Mesenchymal stem cell (in vitro differentiated cells and primary cell): ENCODE results near the gene ZNF407.
"Not testable (repeated sequence)": the region's sequence is repeated elsewhere in the genome, so short reads cannot be mapped to it uniquely, and the experiment has no call there.

Experiments used
- DNase-seq: peaks from one replicate; pipeline ENCODE4 v3.0.0-alpha.2; 2013
- H2AFZ ChIP-seq: one replicate; pipeline ENCODE4 v1.6.1; 2013; ENCODE audit warnings: low read depth, mild to moderate bottlenecking, control low read depth, inconsistent platforms, low read length, moderate library complexity
- H2AK5ac ChIP-seq: 2 replicates; pipeline ENCODE4 v1.6.1; 2013; ENCODE audit warnings: low read length, moderate library complexity, mild to moderate bottlenecking, inconsistent platforms; ENCODE audit not compliant: severe bottlenecking
- H2BK120ac ChIP-seq: one replicate; pipeline ENCODE4 v1.6.1; 2013; ENCODE audit warnings: low read depth, mild to moderate bottlenecking, inconsistent platforms, low read length, moderate library complexity
- H2BK12ac ChIP-seq, 2 experiments: one replicate each; pipeline ENCODE4 v1.6.1; 2013; ENCODE audit warnings: inconsistent platforms in 2 of 2, low read length in 2 of 2, mild to moderate bottlenecking in 2 of 2, moderate library complexity in 2 of 2, control low read depth in 1 of 2
- H2BK15ac ChIP-seq: one replicate; pipeline ENCODE4 v1.6.1; 2013; ENCODE audit warnings: mild to moderate bottlenecking, low read depth, inconsistent platforms; ENCODE audit not compliant: poor library complexity, severe bottlenecking
- H2BK5ac ChIP-seq: 2 replicates; pipeline ENCODE4 v1.6.1; 2013; ENCODE audit warnings: low read depth, mild to moderate bottlenecking, low read length, control low read depth, inconsistent platforms; ENCODE audit not compliant: poor library complexity, severe bottlenecking
- H3K14ac ChIP-seq, 2 experiments: one replicate each; pipeline ENCODE4 v1.6.1; 2013; ENCODE audit warnings: inconsistent platforms in 2 of 2, low read length in 2 of 2, control low read depth in 1 of 2, mild to moderate bottlenecking in 1 of 2, moderate library complexity in 1 of 2
- H3K18ac ChIP-seq, 2 experiments: one replicate each; pipeline ENCODE4 v1.6.1; 2013; ENCODE audit warnings: inconsistent platforms in 2 of 2, low read length in 2 of 2, control low read depth in 1 of 2, low read depth in 1 of 2, mild to moderate bottlenecking in 1 of 2
- H3K23ac ChIP-seq, 2 experiments: one replicate each; pipeline ENCODE4 v1.6.1; 2013; ENCODE audit warnings: inconsistent platforms in 2 of 2, low read length in 2 of 2, mild to moderate bottlenecking in 2 of 2, moderate library complexity in 2 of 2, control low read depth in 1 of 2
- H3K27ac ChIP-seq: 2 replicates; pipeline ENCODE4 v1.5.1; 2013; ENCODE audit warnings: mild to moderate bottlenecking, moderate library complexity, low read length, control low read depth, inconsistent platforms; ENCODE audit not compliant: poor library complexity, severe bottlenecking
- H3K27me3 ChIP-seq, 2 experiments: 2 replicates each; pipeline versions ENCODE4 v1.6.1 to v1.7.0; 2013; ENCODE audit warnings: low read length in 2 of 2, mild to moderate bottlenecking in 2 of 2, moderate library complexity in 2 of 2, control low read depth in 1 of 2, inconsistent platforms in 1 of 2; ENCODE audit not compliant: control insufficient read depth in 1 of 2, insufficient read depth in 1 of 2
- H3K36me3 ChIP-seq, 2 experiments: 2 replicates each; pipeline versions ENCODE4 v1.6.1 to v1.7.0; 2013; ENCODE audit warnings: low read length in 2 of 2, control low read depth in 1 of 2, inconsistent platforms in 1 of 2, low read depth in 1 of 2, mild to moderate bottlenecking in 1 of 2; ENCODE audit not compliant: insufficient read depth in 2 of 2, control insufficient read depth in 1 of 2
- H3K4ac ChIP-seq, 2 experiments: one replicate each; pipeline ENCODE4 v1.6.1; 2013; ENCODE audit warnings: inconsistent platforms in 2 of 2, low read length in 2 of 2, mild to moderate bottlenecking in 2 of 2, moderate library complexity in 2 of 2, control low read depth in 1 of 2, low read depth in 1 of 2
- H3K4me1 ChIP-seq: 2 replicates; pipeline ENCODE4 v1.6.1; 2013; ENCODE audit warnings: low read depth, low read length, control low read depth; ENCODE audit not compliant: control insufficient read depth, insufficient read depth
- H3K4me2 ChIP-seq: 2 replicates; pipeline ENCODE4 v1.6.1; 2013; ENCODE audit warnings: low read length, mild to moderate bottlenecking, inconsistent platforms; ENCODE audit not compliant: poor library complexity, severe bottlenecking
- H3K4me3 ChIP-seq, 2 experiments: 2 replicates each; pipeline versions ENCODE4 v1.5.1 to v1.7.0; 2013; ENCODE audit warnings: low read length in 2 of 2, mild to moderate bottlenecking in 2 of 2, control low read depth in 1 of 2, low read depth in 1 of 2; ENCODE audit not compliant: insufficient read depth in 1 of 2
- H3K79me1 ChIP-seq: replicated peaks from 2 replicates; pipeline ENCODE4 v1.6.1; 2013; ENCODE audit warnings: mild to moderate bottlenecking, control low read depth, low read length, inconsistent platforms; ENCODE audit not compliant: poor library complexity, severe bottlenecking
- H3K9ac ChIP-seq: 2 replicates; pipeline ENCODE4 v1.7.0; 2013; ENCODE audit warnings: mild to moderate bottlenecking, low read length, moderate library complexity
- H3K9me3 ChIP-seq: 2 replicates; pipeline ENCODE4 v1.7.0; 2013; ENCODE audit warnings: mild to moderate bottlenecking, low read length; ENCODE audit not compliant: control insufficient read depth
- H4K8ac ChIP-seq: one replicate; pipeline ENCODE4 v1.6.1; 2013; ENCODE audit warnings: inconsistent platforms, mild to moderate bottlenecking, low read length, moderate library complexity
- H4K91ac ChIP-seq: one replicate; pipeline ENCODE4 v1.6.1; 2013; ENCODE audit warnings: mild to moderate bottlenecking, low read length, inconsistent platforms
- WGBS: methylation state at CpG from one replicate; pipeline ENCODE4 v1.1.7; 2013; ENCODE audit warnings: mixed read lengths; 5-methylcytosine and 5-hydroxymethylcytosine counted together

ZNF407 gene

DNA sequence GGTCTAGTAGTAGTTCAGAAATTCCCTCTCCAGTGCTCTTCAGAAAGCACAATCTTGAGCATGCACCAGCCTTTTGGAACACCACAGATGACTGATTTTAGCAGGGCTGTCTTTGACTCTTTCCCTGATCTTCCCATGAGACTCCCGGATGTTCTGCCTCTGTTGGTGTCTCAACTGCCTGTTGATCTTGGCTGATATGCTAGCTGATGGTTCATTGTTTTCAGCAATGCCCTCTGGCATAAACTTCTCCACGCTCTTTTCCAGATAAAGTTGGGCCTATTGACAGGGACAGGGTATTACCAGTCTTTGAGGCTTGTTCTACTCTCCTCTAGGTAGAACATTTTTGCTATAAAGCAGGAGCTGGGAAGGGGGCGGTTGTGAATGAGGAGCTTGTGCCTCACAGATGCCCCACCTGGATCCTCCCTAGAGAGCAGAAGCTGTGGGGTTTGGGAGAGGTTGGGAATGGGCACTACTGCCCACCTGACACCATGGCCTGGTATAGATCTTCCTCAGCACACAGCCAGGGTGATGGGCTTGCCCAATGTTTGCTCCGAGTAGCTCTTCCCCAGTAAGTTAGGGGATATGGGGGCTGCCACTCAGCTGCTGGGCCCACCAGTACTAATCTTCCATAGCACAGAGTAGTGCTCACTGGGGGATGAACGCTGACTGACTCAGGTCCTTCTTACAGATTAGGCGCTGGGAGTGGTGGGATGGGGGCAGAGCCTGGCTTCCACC, 500.0 kb downstream of the ZNF407 start:
- H3K4me2 ChIP-seq: no peak overlapping the region
- no peak for DNase-seq
- no peak overlapping the region for H3K4ac ChIP-seq
- no peak overlapping the region for H3K27ac ChIP-seq
- no peaks in the 10 kb centered on the region for H3K36me3 ChIP-seq
- no peak overlapping the region for H4K8ac ChIP-seq
- H3K9me3 ChIP-seq: peaks cover 12% of the 10 kb centered on the region
- H2AFZ ChIP-seq: no peak overlapping the region
- H3K9ac ChIP-seq: no peak overlapping the region
- 81% methylated on average over 6 of the region's 6 CpGs for WGBS
- H2BK120ac ChIP-seq: no peak overlapping the region
- H3K4me1 ChIP-seq: no peaks in the 10 kb centered on the region
- H3K27me3 ChIP-seq: no peaks in the 10 kb centered on the region
- no peak overlapping the region for H3K23ac ChIP-seq
- H2BK12ac ChIP-seq: no peak overlapping the region
- H4K91ac ChIP-seq: no peak overlapping the region
- H2BK5ac ChIP-seq: no peak overlapping the region
- no peak overlapping the region for H3K18ac ChIP-seq
- no peak overlapping the region for H2BK15ac ChIP-seq
- H2AK5ac ChIP-seq: no peak overlapping the region
- no peaks in the 10 kb centered on the region for H3K79me1 ChIP-seq
- no peak overlapping the region for H3K4me3 ChIP-seq
- no peak overlapping the region for H3K14ac ChIP-seq

DNA sequence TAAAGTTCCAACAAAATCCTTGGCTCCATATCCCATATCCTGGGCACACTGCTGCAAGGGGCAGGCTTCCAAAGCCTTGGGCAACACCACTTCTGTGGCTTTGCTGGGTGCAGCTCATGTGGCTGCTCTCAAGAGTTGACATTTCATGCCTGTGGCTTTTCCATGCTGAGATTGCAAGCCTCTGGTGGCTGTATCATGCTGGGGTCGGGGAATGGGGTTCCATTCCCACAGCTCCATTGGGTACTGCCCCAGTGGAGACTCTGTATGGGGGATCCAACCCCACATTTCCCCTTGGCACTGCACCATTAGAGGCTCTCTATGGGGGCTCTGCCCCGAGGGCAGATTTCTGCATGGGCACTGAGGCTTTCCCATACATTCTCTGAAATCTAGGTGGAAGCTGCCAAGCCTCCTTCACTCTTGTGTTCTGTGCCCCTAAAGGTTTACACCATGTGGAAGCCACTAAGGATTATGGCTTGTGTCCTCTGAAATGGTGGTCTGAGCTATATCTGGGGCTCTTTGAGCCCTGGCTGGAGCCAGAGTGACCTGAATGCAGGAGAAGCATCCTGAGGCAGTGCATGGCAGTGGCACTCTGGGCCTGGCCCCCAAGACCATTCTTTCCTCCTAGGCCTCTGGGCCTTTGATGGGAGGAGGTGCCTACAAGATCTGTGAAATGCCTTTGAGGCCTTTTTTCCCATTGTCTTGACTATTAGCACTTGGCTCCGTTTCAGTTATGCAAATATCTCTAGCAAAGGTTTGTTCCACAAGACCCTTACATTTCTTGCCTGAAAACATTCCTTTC, 503.4 kb downstream of the ZNF407 start:
- no peak for DNase-seq
- Histone ChIP-seq H2AFZ (no peak overlapping the region), H2AK5ac (no peak overlapping the region), H2BK120ac (no peak overlapping the region), H3K4me3 (no peak overlapping the region), H4K8ac (no peak overlapping the region), H3K4me2 (no peak overlapping the region), H3K18ac (no peak overlapping the region), H3K9ac (no peak overlapping the region), H2BK15ac (no peak overlapping the region), H3K36me3 (no peaks in the 10 kb centered on the region), H3K9me3 (peaks cover 12% of the 10 kb centered on the region), H4K91ac (no peak overlapping the region), H3K27me3 (no peaks in the 10 kb centered on the region), H3K79me1 (no peaks in the 10 kb centered on the region), H2BK12ac (no peak overlapping the region), H3K4me1 (no peaks in the 10 kb centered on the region), H3K27ac (no peak overlapping the region), H2BK5ac (no peak overlapping the region), H3K14ac (no peak overlapping the region), H3K23ac (no peak overlapping the region), H3K4ac (no peak overlapping the region)
- 73% methylated on average over 3 of the region's 3 CpGs for WGBS

DNA sequence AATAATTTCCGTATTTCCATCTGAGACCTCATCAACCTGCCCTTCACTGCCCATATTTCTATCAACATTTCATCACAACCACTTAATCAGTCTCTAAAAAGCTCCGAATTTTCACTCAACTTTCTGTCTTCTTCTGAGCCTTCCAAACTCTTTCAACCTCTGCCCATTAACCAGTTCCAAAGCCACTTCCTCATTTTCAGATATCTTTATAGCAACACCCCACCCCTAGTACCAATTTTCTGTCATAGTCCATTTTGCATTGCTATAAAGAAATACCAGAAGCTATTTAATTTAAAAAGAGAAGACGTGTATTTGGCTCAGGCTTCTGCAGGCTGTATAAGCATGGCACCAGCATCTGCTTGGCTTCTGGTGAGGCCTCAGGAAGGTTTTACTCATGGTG, 504.2 kb downstream of the ZNF407 start:
- no peak overlapping the region for H3K14ac ChIP-seq
- no peak overlapping the region for H2BK120ac ChIP-seq
- no peak overlapping the region for H2BK15ac ChIP-seq
- no peak overlapping the region for H2AFZ ChIP-seq
- H3K4ac ChIP-seq: no peak overlapping the region
- H3K79me1 ChIP-seq: no peaks in the 10 kb centered on the region
- H3K4me3 ChIP-seq: no peak overlapping the region
- no peak overlapping the region for H2BK12ac ChIP-seq
- H3K9ac ChIP-seq: no peak overlapping the region
- H3K27me3 ChIP-seq: no peaks in the 10 kb centered on the region
- DNase-seq: no peak
- WGBS: 76% methylated on average over 3 of the region's 3 CpGs
- no peak overlapping the region for H3K27ac ChIP-seq
- H3K9me3 ChIP-seq: peaks cover 12% of the 10 kb centered on the region
- no peak overlapping the region for H3K18ac ChIP-seq
- H3K36me3 ChIP-seq: no peaks in the 10 kb centered on the region
- no peak overlapping the region for H2BK5ac ChIP-seq
- H4K8ac ChIP-seq: no peak overlapping the region
- H4K91ac ChIP-seq: no peak overlapping the region
- no peaks in the 10 kb centered on the region for H3K4me1 ChIP-seq
- no peak overlapping the region for H3K23ac ChIP-seq
- H3K4me2 ChIP-seq: no peak overlapping the region
- no peak overlapping the region for H2AK5ac ChIP-seq

DNA sequence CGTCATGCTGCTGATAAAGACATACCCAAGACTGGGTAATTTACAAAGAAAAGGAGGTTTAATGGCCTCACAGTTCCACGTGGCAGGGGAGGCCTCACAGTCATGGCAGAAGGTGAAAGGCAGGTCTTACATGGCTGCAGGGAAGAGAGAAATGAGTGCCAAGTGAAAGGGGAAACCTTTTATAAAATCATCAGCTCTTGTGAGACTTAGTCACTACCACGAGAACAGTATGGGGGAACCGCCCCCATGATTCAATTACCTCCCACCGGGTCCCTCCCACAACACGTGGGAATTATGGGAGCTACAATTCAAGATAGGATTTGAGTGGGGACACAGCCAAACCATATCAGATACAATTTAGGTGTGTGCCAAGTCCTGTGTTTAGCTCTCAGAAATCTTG, 506.4 kb downstream of the ZNF407 start:
- H3K4ac ChIP-seq, H2AK5ac ChIP-seq, H2BK5ac ChIP-seq, H2AFZ ChIP-seq, H3K27ac ChIP-seq, H4K8ac ChIP-seq, H3K14ac ChIP-seq, H2BK15ac ChIP-seq, H3K9me3 ChIP-seq, H3K27me3 ChIP-seq, H3K79me1 ChIP-seq, H3K9ac ChIP-seq, H3K4me3 ChIP-seq, H2BK120ac ChIP-seq, H3K36me3 ChIP-seq, DNase-seq, H4K91ac ChIP-seq, H3K4me2 ChIP-seq, H2BK12ac ChIP-seq, H3K23ac ChIP-seq, H3K18ac ChIP-seq, H3K4me1 ChIP-seq: not testable (repeated sequence)
- 63% methylated on average over 2 of the region's 6 CpGs for WGBS
